Sigmoid colon (tissue), 4 donors: ENCODE measurements around the gene DAW1.

ENCODE experiments used
- EP300 ChIP-seq, 4 donors: sonication (generic); formaldehyde crosslinking; IDR thresholded peaks; one replicate each; pipeline ENCODE4 v1.6.1; 2017; ENCODE audit warnings: antibody characterized with exemption in 4 of 4
- POLR2A ChIP-seq, 2 donors: fragments of 450-650 bp; IDR thresholded peaks; one replicate each; pipeline ENCODE4 v1.6.1; 2016; ENCODE audit warnings: antibody characterized with exemption in 2 of 2, mild to moderate bottlenecking in 2 of 2, moderate library complexity in 2 of 2
- POLR2AphosphoS5 ChIP-seq, 4 donors: sonication (generic); formaldehyde crosslinking; IDR thresholded peaks; one replicate each; pipeline ENCODE4 v1.6.1; 2017; ENCODE audit warnings: antibody characterized with exemption in 4 of 4
- TF ChIP-seq, protein P1 (sequence below), 4 experiments: fragments of 450-650 bp in 3 of 4; fragments of 200-600 bp in 1 of 4; IDR thresholded peaks; one replicate each; pipeline ENCODE4 v1.5.1; 2016 to 2019; ENCODE audit warnings: antibody characterized with exemption in 4 of 4, mild to moderate bottlenecking in 3 of 4, moderate library complexity in 2 of 4

DNA sequence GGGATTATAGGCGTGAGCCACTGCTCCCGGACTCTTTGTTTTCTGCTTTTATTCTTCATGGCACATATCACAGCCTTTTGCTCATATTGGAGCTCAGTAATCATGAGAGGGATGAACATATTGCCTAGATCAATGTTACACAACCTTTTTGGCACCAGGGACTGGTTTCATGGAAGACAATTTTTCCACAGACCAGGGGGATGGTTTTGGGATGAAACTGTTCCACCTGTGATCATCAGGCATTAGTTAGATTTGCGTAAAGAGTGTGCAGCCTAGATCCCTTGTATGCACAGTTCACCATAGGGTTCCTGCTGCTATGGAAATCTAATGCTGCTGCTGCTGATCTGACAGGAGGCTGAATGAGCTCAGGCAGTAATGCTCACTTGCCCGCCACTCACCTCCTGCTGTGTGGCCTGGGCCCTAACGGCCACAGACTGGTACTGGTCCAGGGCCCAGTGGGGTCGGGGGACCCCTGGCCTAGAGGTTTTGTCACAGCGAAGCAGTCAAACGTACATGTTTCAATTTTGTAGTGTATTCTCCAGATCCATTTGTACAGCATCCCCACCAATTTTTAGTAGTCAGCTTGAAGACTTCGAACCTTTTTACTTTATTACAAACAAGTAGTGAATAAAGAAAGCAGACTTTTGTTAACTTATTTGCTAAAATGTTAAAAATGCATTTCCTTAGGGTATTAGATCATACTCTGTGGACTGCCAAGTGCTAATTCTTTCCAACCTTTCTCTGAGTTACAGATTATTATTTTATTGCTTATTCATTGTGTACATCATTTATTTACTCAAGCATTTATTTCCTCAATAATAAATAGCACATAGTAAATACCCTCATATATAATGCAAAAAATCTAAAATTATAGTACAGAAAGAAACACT lies 6.2 kb downstream of the DAW1 start:
- TF ChIP-seq, protein P1, sequence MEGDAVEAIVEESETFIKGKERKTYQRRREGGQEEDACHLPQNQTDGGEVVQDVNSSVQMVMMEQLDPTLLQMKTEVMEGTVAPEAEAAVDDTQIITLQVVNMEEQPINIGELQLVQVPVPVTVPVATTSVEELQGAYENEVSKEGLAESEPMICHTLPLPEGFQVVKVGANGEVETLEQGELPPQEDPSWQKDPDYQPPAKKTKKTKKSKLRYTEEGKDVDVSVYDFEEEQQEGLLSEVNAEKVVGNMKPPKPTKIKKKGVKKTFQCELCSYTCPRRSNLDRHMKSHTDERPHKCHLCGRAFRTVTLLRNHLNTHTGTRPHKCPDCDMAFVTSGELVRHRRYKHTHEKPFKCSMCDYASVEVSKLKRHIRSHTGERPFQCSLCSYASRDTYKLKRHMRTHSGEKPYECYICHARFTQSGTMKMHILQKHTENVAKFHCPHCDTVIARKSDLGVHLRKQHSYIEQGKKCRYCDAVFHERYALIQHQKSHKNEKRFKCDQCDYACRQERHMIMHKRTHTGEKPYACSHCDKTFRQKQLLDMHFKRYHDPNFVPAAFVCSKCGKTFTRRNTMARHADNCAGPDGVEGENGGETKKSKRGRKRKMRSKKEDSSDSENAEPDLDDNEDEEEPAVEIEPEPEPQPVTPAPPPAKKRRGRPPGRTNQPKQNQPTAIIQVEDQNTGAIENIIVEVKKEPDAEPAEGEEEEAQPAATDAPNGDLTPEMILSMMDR (IDR thresholded peaks at IDR 0.05) = no peak
- no peak for TF ChIP-seq POLR2A (IDR thresholded peaks at IDR 0.05)
- no peak for TF ChIP-seq EP300 (IDR thresholded peaks at IDR 0.05)
- peak in 2 of 4 donors; percentile 30 to 32 for TF ChIP-seq POLR2AphosphoS5 (IDR thresholded peaks at IDR 0.05)
